Measurements from ENCODE around the gene ANXA7. TPM values are rescaled to one million over a fixed set of nuclear protein-coding genes. Genes with fewer than 3 reads are reported as not detected.
"Not testable (repeated sequence)": the region's sequence is repeated elsewhere in the genome, so short reads cannot be mapped to it uniquely, and the experiment has no call there.

The ANXA7 gene
- total RNA-seq, 1 experiment from 2014 or later = 113 TPM

DNA sequence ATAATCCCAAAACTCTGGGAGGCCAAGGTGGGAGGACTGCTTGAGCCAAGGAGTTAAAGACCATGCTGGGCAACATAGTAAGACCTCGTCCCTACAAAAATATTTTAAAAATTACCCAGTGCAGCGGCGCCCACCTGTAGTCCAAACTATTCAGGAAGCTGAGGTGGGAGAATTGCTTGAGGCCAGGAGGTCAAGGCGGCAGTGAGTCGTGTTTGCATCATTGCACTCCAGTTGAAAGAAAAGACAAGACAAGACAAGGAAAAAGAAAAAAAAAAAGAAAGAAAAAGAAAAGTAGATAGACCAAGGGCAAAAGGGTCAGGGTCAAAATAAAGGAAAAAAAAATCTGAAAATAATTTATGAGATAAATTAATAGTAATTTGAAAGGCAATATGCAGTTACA lies 5.8 kb downstream of the ANXA7 start:
- DNase-seq (ENCODE audit: low read depth) = no peak

GRCh38 chr10:73407495-73407894 lies 6.4 kb downstream of the ANXA7 start:
- DNase-seq (ENCODE audit: low read depth) = no peak

DNA sequence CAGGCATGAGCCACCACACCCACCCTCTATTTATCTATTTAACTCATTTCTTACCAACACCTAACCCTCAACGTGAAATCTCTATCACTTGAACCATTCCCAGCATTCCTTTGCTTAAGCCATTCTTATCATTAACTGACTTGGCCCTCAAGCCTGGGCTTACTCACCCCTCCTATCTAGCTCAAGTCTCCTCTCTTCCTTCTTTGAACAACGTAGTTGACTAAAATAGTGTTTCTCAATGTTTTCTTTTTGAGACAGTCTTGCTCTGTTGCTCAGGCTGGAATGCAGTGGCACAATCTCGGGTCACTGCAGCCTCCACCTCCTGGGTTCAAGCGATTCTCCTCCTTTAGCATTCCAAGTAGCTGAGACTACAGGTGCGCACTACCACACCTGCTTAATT lies 7.0 kb downstream of the ANXA7 start:
- no peak for DNase-seq (ENCODE audit: low read depth)

DNA sequence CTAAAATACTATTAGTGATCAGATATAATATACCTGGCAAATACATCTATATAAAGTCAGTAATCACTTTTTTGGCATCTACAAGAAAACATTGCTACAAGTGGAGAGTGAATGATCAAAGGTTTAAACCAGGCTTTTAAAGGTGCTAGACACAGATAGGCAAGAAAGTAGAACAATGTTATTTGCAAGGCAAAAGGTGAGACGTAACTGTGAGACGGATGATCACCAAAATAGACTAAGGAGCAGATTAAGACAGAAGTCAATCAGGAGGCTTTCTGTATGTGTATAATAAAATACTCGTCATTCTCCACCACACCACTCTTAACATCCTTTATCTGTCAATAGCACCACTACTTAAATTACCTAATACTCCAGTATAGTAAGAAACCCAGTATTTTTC lies 8.3 kb downstream of the ANXA7 start:
- no peak for DNase-seq (ENCODE audit: low read depth)

DNA sequence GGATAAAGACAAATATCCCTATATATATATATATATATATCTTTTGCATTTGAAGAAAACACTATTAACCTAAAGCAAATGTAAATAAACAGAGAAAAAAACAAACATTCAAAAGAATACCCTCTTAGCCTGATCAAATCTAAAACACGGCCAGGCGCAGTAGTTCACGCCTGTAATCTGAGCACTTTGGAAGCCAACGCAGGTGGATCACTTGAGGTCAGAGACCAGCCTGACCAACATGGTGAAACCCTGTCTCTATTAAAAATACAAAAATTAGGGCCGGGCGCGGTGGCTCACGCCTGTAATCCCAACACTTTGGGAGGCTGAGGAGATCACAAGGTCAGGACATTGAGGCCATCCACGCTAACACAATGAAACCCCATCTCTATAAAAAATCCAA lies 9.2 kb downstream of the ANXA7 start:
- DNase-seq (ENCODE audit: low read depth) = no peak

DNA sequence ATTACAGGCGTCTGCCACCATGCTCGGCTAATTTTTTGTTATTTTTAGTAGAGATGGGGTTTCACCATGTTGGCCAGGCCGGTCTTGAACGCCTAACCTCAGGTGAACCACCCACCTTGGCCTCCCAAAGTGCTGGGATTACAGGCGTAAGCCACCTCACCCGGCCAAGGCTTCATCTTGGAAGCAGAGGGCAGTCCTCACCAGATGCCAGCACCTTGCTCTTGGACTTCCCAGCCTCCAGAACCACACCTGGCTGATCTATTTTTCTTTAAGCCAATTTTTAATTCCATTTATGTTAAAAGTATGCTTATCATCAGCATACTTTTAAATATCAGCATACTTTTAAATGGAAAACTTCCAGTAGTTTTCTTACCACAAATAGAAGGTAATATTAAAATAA lies 12.2 kb downstream of the ANXA7 start:
- no peak for DNase-seq (ENCODE audit: low read depth)

- no peak for DNase-seq (ENCODE audit: low read depth)
Observed at GRCh38 chr10:73399063-73399462, 14.8 kb downstream of the ANXA7 start.

DNA sequence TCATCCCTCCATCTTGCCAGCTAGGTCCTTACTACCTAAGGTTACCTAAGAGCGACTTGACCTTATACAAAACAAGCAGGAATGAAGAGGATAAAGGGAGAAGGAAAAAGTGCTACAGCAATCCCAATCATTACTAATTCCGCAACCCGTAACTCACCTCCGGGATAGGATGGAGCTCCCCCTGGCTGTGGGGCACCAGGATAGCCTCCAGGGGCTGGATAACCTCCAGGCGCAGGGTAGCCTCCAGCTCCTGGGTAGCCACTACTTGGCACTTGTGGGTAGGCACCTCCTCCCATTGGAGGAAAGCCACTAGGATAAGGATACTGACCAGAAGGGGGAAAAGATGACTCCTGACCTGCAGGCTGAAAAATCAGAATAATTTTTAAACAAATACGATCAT lies 15.8 kb downstream of the ANXA7 start:
- no peak for DNase-seq (ENCODE audit: low read depth)

DNA sequence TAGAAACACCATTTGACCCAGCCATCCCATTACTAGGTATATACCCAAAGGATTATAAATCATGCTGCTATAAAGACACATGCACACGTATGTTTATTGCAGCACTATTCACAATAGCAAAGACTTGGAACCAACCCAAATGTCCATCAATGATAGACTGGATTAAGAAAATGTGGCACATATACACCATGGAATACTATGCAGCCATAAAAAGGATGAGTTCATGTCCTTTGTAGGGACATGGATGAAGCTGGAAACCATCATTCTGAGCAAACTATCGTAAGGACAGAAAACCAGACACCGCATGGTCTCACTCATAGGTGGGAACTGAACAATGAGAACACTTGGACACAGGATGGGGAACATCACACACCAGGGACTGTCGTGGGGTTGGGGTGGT lies 19.5 kb downstream of the ANXA7 start:
- DNase-seq (ENCODE audit: low read depth) = not testable (repeated sequence)

GRCh38 chr10:73388228-73388627 lies 25.6 kb downstream of the ANXA7 start:
- DNase-seq (ENCODE audit: low read depth) = no peak

- DNase-seq (ENCODE audit: low read depth) = no peak
Observed at GRCh38 chr10:73386583-73386982, 27.3 kb downstream of the ANXA7 start.

DNA sequence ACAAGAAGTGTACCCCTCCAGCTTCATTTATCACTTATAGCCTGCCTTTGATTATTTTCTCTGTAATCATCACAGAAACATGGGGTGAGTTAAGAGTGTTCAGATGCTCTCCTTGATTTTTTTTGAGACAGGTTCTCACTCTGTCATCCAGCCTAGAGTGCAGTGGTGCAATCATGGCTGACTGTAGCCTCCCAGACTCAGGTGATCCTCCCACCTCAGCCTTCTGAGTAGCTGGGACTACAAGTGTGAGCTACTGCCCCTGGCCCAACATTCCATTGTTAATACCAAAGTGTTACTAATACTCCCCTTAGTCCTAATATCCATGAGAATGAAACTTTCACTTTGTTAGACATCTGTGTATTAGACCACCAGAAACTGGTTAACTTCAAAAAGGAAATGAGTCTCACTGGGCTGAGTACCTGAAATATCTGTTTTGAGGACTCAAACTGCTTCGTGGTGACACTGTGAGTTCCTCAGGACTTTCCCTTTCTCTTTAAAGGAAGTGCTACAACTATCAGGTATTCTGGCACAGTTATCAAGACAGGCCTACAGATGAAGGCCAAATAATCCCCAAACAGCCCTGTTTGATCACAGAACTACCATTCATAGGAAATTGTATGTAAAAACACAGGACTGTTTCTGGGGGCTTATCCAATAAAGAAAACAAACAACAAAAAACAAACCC lies 34.7 kb downstream of the ANXA7 start:
- DNase-seq (ENCODE audit: low read depth) = no peak

DNA sequence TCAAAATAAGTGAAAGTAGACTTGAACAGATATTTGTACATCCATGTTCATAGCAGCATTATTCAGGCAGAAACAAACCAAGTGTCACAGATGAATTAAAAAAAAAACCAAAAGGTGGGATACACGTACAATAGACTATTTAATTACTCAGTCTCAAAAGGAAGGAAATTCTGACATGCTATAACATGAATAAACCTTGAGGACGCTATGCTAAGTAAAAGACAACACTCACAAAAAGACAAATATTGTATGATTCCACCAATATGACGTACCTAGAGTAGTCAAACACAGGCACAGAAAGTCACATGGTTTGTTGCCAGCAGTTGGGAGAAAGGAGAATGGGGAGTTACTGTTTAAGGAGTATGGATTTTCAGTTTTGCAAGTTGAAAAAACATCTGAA lies 37.2 kb downstream of the ANXA7 start:
- DNase-seq (ENCODE audit: low read depth) = no peak

DNA sequence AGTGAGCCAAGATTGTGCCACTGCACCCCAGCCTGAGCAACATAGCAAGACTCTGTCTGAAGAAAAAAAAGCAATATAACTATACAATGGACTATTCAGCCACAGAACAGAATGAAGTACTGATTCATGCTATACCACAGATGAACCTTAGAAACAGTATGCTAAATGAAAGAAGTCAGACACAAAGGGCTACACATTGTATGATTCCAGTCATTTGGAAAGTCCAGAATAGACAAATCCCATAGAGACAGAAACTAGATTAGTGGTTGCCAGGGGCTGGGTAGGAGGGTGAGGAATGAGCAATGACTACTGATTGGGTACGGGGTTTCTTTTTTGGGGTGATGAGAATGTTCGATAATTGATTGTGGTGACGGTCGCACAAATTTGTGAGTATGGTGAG lies 45.6 kb downstream of the ANXA7 start:
- DNase-seq (ENCODE audit: low read depth) = no peak

DNA sequence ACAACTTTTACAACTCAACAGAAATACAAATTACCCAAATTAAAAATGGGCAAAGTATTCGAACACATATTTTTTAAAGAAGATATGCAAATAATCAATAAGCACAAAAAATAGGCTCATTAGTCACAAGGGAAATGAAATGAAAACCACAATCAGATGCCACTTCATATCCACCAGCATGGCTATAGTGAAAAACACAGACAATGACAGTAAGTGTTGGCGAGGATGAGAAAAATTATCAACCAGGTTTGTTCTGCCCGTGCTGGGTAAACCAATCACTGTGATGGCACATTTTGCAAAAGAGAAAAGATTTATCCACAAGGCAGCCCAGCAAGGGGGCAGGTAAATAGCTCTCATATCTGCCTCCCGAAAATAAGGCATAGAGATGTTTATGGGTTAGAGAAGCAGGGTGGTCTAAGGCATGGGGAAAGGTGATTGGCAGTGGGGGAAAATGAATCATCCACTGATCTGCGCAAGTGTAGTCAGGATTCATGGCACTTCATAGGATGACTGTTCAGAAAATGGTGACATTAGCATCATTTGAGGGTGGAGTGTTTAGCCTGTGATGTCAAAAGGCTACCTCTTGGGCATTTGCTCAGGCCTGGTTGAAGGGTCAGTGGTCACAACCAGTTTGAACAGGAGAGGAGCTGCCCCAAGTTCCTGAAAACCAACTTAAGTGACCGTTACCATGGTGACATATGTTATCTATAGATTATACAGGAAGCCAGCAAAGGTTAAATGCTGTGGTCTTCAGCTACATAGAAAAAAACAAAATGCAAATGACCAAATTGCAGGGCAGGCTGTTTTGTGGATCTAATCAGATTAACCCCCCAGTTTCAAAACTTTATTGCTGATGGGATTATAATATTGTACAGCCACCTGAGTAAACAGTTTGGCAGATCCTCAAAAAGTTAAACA lies 47.2 kb downstream of the ANXA7 start:
- no peak for DNase-seq (ENCODE audit: low read depth)

GRCh38 chr10:73364964-73365363 lies 48.9 kb downstream of the ANXA7 start:
- DNase-seq (ENCODE audit: low read depth) = no peak

DNA sequence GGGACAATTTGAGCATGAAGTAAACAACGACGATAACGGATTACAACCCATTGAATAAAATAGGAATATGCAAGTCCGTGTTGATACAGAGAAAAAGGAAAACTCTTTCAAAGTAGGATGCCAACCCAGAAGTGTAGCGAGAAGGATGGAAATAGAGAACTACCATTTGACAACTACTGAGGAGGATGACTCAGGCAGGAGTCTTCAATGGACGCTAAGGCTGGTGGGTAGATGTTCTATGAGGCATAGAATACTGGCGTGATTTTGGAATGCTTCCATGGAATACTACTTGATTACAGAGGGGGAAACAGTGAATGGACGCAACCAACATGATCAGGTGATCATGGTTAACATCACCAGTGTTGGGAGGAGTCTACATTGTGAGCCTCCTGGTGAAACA lies 54.4 kb downstream of the ANXA7 start:
- peak; percentile 13 for DNase-seq (ENCODE audit: low read depth)

DNA sequence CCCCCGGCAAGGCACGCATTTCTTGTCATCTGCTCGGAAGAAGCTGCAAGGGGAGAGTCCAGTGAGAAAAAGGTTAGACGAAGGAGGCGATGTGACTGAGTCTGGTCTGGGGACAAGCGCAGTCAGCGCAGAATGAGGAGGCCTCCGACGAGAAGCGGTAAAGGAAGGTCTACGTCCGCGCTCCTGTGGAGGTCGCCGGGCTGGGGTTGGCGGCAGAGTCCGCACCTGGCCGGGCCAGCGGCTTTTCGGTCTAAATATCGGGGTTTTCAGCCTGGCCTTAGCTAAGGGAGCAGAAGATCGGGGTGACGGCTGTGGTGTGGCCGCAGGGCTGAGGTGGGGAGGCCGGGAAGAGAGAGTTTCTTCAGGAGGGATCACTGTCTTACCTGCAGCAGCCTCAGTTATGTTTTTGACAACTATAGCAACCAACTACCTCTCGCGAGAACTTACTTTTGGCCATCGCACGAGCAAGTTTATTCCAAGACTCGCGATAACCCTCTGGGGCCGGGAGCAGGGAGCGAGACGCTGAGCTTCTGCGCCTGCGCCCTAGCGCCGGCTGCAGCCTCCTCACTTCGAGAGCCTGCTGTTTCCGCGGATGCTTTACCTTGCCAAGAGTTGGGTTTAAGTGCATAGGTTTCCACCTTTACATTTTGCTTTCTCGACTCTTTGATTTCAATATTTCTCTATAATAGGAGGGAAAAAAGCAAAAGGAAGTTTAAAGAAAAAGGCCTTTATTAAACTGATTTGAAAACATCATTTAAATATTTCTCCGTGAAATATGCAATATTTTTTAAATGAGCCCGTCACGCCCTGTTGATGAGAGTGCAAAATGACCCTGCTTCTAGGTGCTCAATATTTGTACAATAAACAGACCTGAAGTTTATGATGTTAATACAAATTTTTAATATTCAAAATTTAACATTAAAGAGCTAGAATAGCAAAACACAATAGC lies 55.3 kb downstream of the ANXA7 start, which contains the start of gene CFAP70:
TSS of gene CFAP70 (minus strand) at position 534 of the 949 bp plus-strand sequence. CDS start 4,068 bp downstream, outside the sequence.
- peak; percentile 93 for DNase-seq (ENCODE audit: low read depth)

DNA sequence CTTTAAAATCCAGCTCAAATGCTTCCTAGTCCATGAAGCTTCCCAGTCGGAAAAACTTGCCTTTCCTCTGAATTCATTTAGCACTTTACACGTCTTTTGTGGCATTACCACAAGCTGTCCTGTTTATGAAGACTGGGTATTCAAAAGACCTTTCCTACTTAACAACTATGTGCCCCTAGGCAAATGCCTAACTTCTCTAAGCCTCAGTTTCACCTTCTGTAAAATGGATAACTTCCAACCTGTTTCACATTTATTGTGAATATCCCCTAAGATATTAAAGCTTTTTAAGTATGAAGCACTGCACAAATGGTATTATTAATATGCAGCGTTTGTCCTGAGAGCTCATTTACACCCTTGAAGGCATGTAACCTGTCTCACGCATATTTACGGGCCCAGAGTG lies 56.0 kb downstream of the ANXA7 start:
- no peak for DNase-seq (ENCODE audit: low read depth)

GRCh38 chr10:73357166-73357565 lies 56.7 kb downstream of the ANXA7 start:
- DNase-seq (ENCODE audit: low read depth) = no peak

DNA sequence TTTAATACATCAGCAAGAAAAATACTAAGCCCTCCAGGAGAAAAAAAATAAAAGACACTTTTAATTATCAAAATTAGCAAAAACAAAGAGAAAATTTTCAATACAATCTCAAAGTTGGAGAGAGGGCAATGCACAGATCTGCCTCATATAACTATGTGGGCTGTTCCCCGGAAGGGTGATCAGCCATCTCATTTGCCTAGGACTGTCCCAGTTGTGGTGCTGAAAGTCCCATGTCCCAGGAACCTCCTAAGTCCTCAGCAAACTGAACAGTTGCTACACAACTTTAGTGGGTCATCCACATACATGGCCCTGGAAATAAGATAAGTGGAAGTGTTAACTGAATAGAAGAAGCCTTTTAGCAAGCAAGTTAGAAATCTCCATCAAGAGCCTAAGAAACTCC lies 69.6 kb downstream of the ANXA7 start:
- DNase-seq (ENCODE audit: low read depth) = no peak

- DNase-seq (ENCODE audit: low read depth) = no peak
Observed at GRCh38 chr10:73340121-73340520, 73.7 kb downstream of the ANXA7 start.
